ENCODE results near the gene MYLIP.
"Not testable (repeated sequence)": the region's sequence is repeated elsewhere in the genome, so short reads cannot be mapped to it uniquely, and the experiment has no call there.

Gene MYLIP

GRCh38 chr6:16146028-16146427 is 17.1 kb downstream of the MYLIP start:
- no peak for DNase-seq

GRCh38 chr6:16146527-16146955 is 17.7 kb downstream of the MYLIP start:
- DNase-seq, result no peak

GRCh38 chr6:16148498-16148897 is 19.6 kb downstream of the MYLIP start:
- no peak for DNase-seq

- DNase-seq, result no peak
Measured at GRCh38 chr6:16149305-16149704, 20.4 kb downstream of the MYLIP start.

DNA sequence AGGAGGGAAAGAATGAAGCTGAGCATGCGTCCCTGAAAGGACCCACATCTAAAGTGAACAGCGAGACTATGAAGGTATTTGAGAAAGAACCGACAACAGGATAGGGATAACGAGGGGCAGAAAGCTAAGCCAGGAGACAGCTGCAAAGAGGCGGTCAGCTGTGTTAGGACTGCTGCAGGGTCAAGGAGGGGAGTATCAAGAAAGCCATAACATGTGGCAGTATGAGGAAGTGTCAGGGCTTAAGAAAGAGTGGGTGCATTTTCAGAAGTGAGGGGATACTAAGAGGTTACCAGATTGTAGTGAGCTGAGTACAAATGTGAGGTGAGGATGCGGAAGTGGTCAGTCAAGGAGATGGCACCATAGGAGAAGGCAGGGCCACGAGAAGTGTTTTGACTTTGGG is 21.2 kb downstream of the MYLIP start:
- DNase-seq, result no peak

DNA sequence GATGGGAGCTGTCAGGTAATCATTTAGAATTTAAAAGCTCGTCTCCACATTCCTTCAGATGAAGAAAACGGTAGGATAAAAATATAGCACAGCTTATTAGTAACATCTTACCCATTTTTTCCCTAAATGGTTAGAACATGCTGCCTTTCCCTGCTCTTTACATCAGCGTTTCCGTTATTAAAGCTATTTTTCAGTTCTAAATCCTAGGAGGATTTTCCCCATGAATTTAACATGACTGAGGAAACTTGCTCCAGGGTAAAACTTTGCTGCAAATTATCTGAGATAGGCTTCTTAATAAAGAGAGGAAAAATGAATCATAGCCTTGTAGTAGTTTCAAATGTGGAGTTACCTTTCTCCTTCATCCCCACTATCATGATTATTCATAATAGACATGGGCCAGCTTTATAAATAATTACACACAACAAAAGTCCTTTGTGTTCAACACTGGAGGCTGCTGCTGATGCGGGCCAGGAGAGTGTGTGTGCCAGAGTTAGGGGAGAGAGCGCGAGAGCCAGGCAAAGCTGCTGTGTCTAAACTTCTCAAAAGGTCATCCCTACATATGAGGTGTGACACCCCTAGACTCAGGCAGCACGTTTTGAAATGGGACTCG is 24.4 kb downstream of the MYLIP start:
- DNase-seq, result no peak

DNA sequence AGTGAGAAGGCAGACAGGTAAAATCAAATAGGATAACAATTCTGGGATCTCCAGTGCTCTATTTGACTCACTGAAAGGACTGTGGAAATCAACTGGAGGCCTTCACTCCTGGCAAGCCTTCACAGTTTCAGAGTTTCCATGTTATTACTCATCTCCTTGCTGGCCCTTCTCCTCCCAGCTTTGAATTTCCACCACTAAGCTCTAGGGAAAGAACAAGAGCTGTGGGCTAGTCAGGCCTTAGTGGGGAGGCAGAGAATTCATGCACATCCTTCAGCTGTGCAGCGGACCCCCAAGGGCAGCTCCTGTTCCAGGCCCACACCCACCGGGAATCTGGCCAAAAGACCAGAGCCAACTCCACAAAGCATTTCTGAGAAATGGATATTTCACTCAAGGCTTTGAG is 26.0 kb downstream of the MYLIP start:
- DNase-seq, result no peak

- DNase-seq, result no peak
Measured at GRCh38 chr6:16157492-16157891, 28.6 kb downstream of the MYLIP start.

DNA sequence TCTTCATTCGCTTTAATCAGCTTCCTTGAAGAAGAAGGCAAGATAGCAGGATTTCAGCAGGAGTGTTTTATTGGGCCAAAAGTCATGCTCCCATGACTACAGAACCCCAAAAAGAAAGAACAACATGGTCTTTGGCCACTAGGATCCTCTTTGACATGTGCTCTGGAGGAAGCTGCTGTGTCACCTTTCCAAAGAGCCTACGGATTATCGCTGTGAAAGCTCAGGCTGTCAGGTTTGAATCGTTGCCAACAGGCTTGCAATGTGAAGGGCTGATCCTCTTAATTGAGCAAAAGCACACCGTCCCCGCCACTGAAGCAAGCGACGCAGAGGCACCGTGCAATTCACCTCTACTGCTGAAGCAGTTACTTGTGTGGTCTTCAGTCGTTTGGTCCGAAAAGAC is 29.0 kb downstream of the MYLIP start:
- no peak for DNase-seq

DNA sequence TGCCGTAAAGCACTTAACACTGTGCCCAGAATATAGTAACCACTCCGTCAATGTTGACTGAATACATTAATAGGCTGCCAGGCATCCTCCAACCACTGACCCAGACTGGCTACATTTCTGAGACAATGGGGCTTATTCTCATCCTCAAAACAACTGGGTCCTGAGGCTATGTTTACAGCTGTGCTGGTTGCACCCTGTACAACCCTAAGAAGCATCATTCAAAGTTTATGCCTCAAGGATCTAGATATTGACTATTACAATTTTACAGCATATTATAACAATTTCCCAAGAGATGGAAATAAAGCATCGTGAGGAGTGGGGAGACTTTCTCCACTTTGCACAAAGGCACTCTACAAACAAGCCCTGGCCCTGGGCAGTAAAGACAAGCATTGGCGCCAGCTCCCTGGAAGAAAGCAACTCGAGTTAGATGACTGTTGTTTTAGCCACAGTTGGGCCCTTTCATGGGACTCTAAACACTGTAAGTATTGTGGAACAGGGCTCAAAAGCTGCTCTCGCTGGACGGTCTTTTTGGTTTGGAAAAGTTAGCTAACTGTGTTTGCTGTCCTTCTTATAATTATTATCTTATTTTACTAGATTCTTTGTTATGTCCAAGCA is 30.2 kb downstream of the MYLIP start:
- DNase-seq, result no peak

GRCh38 chr6:16160794-16161193 is 31.9 kb downstream of the MYLIP start:
- DNase-seq, result no peak

- no peak for DNase-seq
Measured at GRCh38 chr6:16162003-16162402, 33.1 kb downstream of the MYLIP start.

DNA sequence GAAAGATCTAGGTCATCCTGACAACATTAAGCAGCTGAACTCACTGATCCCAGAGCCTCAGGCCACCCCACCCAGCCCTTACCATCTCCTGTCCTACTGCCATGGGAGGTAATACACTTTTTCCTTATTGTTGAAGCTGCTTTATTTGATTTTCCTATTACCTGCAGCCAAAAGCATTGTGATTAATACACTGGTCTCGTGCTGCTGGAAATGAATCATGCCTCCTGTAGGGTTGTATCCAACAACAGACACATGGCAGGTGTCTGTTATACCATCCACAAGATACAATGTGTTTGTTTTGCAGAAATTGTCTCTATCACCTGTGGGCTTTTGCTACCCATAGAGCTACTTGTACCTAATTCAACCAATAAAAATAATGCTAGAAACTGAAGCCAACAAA is 34.2 kb downstream of the MYLIP start:
- DNase-seq, result no peak

GRCh38 chr6:16163535-16164300 is 34.8 kb downstream of the MYLIP start:
- no peak for DNase-seq

DNA sequence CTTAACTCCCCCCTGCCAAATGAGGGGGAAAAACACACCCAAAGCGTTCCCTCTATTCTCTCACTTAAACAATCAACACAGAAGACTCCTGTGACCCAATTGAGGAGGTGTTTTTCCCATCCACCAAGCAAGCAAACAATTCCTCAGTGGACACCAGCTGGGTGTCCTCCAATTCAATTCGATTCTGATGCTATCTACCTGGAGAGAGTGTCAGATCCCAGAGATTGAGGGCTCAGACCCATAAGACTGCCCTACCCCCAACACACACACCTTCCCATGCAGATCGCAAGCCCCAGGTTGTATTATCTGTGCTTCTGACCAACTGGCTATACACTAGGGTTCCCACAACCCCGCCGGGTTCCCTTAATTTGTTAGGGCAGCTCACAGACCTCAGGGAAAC is 36.8 kb downstream of the MYLIP start:
- DNase-seq, result no peak

GRCh38 chr6:16166871-16167608 is 38.2 kb downstream of the MYLIP start:
- DNase-seq, result no peak

DNA sequence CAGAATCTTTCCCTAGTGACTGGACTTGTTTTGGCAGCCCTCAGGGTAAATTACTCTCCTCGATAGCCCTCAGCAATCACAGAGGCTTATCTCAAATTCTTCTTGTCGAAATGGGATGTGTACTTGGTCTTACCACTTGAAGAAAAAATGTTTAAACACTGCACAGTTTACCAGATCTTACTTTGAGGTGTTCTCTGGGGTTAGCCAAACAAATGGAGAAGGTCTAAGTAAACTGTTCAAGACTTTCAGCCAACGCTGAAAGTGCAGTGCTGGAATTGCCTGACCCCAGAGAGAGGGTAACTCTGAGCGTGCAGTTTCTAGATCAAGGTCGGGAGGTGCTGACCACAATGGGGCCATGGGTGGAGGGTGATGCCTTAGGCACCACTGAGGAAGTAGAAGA is 39.2 kb downstream of the MYLIP start:
- DNase-seq, result no peak

DNA sequence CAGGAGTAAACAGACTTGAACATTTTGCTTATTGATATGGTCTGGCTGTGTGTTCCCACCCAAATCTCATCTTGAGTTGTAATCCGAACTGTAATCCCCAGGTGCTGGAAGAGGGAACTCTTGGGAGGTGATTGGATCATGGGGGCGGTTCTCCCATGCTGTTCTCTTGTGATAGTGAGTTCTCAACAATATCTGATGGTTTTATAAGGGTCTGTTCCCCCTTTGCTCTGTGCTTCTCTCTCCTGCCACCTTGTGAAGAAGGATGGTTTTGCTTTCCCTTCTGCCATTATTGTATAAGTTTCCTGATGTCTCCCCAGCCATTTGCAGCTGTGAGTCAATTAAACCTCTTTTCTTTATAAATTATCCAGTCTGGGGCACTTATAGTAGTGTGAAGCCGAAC is 40.0 kb downstream of the MYLIP start:
- DNase-seq, result no peak

- DNase-seq, result no peak
Measured at GRCh38 chr6:16171400-16171799, 42.5 kb downstream of the MYLIP start.

DNA sequence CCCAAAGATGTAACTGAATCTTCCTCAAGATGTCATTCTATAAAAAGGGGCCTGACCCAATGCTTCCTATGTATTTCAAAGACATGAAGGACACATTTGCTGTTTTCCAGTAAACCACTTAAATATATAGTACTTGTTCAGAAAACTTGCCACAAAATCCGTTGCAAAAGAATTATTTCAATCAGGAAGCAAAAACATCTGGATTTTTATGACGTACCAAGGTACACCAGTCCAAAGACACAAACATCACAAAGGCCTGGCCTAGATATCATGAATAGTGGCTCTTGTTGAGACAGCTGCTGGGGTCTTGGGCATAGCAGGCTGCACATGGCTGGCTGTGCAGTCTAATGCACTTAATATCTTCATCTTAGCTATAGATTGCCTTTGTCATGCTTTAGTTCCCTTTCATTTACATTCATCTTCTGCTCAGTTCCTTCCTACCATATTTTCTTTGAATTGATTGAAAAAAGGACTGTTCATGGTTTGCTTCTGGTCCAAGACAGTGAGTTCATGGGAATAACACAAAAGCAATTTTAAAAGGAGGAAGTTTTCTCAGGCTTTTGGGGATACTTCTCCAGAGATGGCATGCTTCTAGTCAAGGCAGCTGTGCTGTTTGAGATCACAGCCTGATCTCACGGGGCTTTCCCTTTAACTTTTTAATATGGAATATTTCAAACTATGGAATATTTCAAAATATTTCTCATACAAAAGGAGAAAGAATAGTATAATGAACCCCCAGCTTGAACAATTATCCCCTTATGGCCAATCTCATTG is 44.5 kb downstream of the MYLIP start:
- no peak for DNase-seq

- DNase-seq, result no peak
Measured at GRCh38 chr6:16174416-16175078, 45.7 kb downstream of the MYLIP start.

DNA sequence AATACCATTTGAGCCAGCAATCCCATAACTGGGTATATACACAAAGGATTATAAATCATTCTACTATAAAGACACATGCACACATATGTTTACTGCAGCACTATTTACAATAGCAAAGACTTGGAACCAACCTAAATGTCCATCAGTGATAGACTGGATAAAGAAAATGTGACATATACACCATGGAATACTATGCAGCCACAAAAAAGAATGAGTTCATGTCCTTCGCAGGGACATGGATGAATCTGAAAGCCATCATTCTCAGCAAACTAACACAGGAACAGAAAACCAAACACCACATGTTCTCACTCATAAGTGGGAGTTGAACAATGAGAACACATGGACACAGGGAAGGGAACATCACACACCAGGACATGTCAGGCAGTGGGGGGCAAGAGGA is 47.7 kb downstream of the MYLIP start:
- DNase-seq, result not testable (repeated sequence)
